Neural progenitor cell (in vitro differentiated cells): ENCODE data around the gene RSPO4. TPM values are rescaled to one million over a fixed set of nuclear protein-coding genes. Genes with fewer than 3 reads are reported as not detected.

ENCODE experiments used
- DNase-seq: peaks from one replicate; pipeline ENCODE4 v3.0.0-alpha.2; 2016; ENCODE audit warnings: low spot score
- H2AFZ ChIP-seq: fragments of 200-600 bp; sonication (generic); replicated peaks from 2 replicates; pipeline ENCODE4 v1.6.1; 2016; ENCODE audit warnings: antibody characterized with exemption
- H3F3A ChIP-seq: fragments of 200-600 bp; sonication (generic); 2 replicates; pipeline ENCODE4 v1.6.1; 2016; ENCODE audit warnings: antibody characterized with exemption, low read depth
- H3K27ac ChIP-seq: fragments of 200-600 bp; sonication (generic); 2 replicates; pipeline ENCODE4 v1.5.1; 2016; ENCODE audit warnings: mild to moderate bottlenecking
- H3K27me3 ChIP-seq: fragments of 200-600 bp; sonication (generic); 2 replicates; pipeline ENCODE4 v1.6.1; 2016; ENCODE audit warnings: mild to moderate bottlenecking, moderate library complexity
- H3K36me3 ChIP-seq: fragments of 200-600 bp; sonication (generic); 2 replicates; pipeline ENCODE4 v1.5.1; 2016
- H3K4me1 ChIP-seq: fragments of 200-600 bp; sonication (generic); 2 replicates; pipeline ENCODE4 v1.6.1; 2016; ENCODE audit warnings: mixed run types
- H3K4me2 ChIP-seq: fragments of 200-600 bp; sonication (generic); 2 replicates; pipeline ENCODE4 v1.6.1; 2016
- H3K4me3 ChIP-seq: fragments of 200-600 bp; sonication (generic); 2 replicates; pipeline ENCODE4 v1.5.1; 2016
- H3K79me2 ChIP-seq: fragments of 200-600 bp; sonication (generic); 2 replicates; pipeline ENCODE4 v1.6.1; 2016; ENCODE audit warnings: low read depth
- H3K9ac ChIP-seq: fragments of 200-600 bp; sonication (generic); 2 replicates; pipeline ENCODE4 v1.6.1; 2016
- H3K9me3 ChIP-seq: fragments of 200-600 bp; sonication (generic); 2 replicates; pipeline ENCODE4 v1.5.1; 2016; ENCODE audit warnings: low read depth
- H4K20me1 ChIP-seq: fragments of 200-600 bp; sonication (generic); 2 replicates; pipeline ENCODE4 v1.6.1; 2016; ENCODE audit warnings: low read depth
- H3K27ac Mint-ChIP-seq: 3 replicates; pipeline ENCODE4 v1.8.0; 2021; ENCODE audit warnings: mixed read lengths
- H3K27me3 Mint-ChIP-seq: 2 replicates; pipeline ENCODE4 v1.8.0; 2022; ENCODE audit warnings: low read depth, mild to moderate bottlenecking, inconsistent platforms, moderate library complexity, mixed read lengths; ENCODE audit not compliant: insufficient read depth
- H3K36me3 Mint-ChIP-seq: 3 replicates; pipeline ENCODE4 v1.8.0; 2021; ENCODE audit warnings: mixed read lengths
- H3K4me1 Mint-ChIP-seq: 3 replicates; pipeline ENCODE4 v1.8.0; 2021; ENCODE audit warnings: mixed read lengths
- H3K4me3 Mint-ChIP-seq: 3 replicates; pipeline ENCODE4 v1.8.0; 2021; ENCODE audit warnings: mild to moderate bottlenecking, moderate library complexity, mixed read lengths
- H3K9me3 Mint-ChIP-seq: 3 replicates; pipeline ENCODE4 v1.8.0; 2020; ENCODE audit warnings: mixed read lengths
- EZH2 ChIP-seq: fragments of 200-600 bp; sonication (generic); IDR thresholded peaks from 2 replicates; pipeline ENCODE4 v1.6.1; 2017; ENCODE audit warnings: antibody characterized with exemption, mild to moderate bottlenecking, moderate library complexity
- EZH2phosphoT487 ChIP-seq: fragments of 200-600 bp; sonication (generic); IDR thresholded peaks from 2 replicates; pipeline ENCODE4 v1.6.1; 2017; ENCODE audit warnings: antibody characterized with exemption
- total RNA-seq: library from RNA; depleted of rRNA; stranded (reverse); fragments of >200 nt; gene quantifications from 2 replicates; pipeline ENCODE4 v1.2.3, GENCODE V29; 2015; ENCODE audit warnings: low replicate concordance
- TF ChIP-seq, protein P1 (sequence below): fragments of 200-600 bp; sonication (generic); IDR thresholded peaks from 2 replicates; pipeline ENCODE4 v1.5.1; 2017; ENCODE audit warnings: antibody characterized with exemption, mild to moderate bottlenecking

The RSPO4 gene
- total RNA-seq, 1 donor from 2014 or later: 0.26 TPM

DNA sequence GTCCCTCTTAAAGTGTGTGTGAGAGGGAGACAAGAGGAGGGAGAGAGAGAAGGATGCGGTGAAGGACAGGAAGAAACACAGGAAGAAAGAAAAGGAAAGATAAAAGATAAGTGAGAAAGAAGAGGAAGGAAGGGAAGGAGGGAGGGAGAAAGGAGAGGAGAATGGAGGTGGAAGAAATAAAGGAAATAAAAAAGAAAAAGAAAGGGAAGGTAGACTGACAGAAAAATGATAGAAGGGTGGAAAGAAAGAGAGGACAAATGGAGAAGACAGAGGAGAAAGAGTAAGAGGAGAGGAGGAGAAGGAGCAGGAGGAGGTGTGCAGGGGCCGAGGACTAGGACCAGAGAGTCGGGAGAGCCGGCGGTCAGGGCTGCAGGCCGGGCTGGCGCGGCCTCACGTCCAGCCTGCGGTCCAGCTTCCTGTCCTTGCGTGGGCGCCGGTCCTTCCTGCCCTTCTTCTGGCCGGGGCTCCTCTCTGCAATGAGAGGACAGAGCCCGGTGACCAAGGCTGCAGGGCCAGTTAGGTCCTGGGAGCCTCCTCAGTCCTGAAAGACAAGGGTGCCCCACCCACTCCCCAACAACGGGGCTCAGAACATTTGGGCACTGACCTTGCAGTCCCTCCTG, 42.0 kb downstream of the RSPO4 start:
- no peak overlapping the region for H2AFZ ChIP-seq
- H3K27me3 Mint-ChIP-seq: peaks cover 13% of the 10 kb centered on the region
- H3K36me3 ChIP-seq: no peaks in the 10 kb centered on the region
- no peak overlapping the region for H3K4me3 ChIP-seq
- no peak overlapping the region for H3K9ac ChIP-seq
- no peaks in the 10 kb centered on the region for H4K20me1 ChIP-seq
- no peaks in the 10 kb centered on the region for H3K9me3 Mint-ChIP-seq
- H3K4me1 Mint-ChIP-seq: no peaks in the 10 kb centered on the region
- no peak overlapping the region for H3K27ac Mint-ChIP-seq
- H3K36me3 Mint-ChIP-seq: no peaks in the 10 kb centered on the region
- no peak overlapping the region for H3K27ac ChIP-seq
- TF ChIP-seq, protein P1, sequence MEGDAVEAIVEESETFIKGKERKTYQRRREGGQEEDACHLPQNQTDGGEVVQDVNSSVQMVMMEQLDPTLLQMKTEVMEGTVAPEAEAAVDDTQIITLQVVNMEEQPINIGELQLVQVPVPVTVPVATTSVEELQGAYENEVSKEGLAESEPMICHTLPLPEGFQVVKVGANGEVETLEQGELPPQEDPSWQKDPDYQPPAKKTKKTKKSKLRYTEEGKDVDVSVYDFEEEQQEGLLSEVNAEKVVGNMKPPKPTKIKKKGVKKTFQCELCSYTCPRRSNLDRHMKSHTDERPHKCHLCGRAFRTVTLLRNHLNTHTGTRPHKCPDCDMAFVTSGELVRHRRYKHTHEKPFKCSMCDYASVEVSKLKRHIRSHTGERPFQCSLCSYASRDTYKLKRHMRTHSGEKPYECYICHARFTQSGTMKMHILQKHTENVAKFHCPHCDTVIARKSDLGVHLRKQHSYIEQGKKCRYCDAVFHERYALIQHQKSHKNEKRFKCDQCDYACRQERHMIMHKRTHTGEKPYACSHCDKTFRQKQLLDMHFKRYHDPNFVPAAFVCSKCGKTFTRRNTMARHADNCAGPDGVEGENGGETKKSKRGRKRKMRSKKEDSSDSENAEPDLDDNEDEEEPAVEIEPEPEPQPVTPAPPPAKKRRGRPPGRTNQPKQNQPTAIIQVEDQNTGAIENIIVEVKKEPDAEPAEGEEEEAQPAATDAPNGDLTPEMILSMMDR: no peak
- TF ChIP-seq EZH2 (no peak), EZH2phosphoT487 (no peak)
- H3K4me1 ChIP-seq: no peaks in the 10 kb centered on the region
- no peaks in the 10 kb centered on the region for H3K79me2 ChIP-seq
- H3F3A ChIP-seq: no peaks in the 10 kb centered on the region
- H3K9me3 ChIP-seq: no peaks in the 10 kb centered on the region
- no peak overlapping the region for H3K4me2 ChIP-seq
- DNase-seq: no peak
- no peak overlapping the region for H3K4me3 Mint-ChIP-seq
- H3K27me3 ChIP-seq: no peaks in the 10 kb centered on the region

DNA sequence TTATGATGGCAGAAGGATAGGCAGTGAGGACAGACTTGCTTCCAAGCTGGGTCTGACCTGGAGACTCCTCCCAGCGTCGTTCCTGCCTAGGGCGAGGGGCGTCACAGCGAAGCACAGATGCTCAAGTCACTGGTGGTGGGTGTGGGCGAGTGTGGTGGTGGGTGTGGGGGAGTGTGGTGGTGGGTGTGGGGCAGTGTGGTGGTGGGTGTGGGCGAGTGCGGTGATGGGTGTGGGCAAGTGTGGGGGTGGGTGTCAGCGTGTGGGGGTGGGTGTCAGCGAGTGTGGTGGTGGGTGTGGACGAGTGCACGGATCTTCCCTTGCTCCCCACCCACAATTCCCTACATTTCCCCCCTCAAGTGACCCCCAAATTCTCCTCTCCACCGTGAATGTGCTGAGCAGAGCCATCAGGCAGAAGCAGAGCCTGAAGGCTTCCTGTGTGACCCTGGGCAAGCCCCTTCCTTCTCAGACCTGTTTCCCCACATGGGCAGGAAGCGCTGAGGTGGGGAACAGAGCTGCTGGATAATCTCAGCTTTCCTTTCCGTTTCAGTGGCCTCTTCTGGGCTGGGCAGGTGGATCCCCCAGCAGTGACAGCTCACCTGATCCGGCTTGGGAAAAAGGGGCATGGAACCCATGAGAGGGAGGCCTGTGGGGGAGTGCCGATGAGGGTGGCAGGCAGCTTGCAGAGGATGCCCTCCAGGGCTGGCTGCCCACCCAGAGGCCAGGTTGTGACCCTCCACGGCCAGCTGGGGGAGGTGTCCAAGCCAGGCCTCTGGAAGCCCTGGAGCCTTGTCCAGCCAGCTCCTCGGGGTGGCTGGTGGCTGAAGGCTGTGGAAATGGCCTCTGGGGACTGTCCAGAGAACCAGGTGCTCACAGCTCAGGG, 42.9 kb downstream of the RSPO4 start:
- Histone ChIP-seq H3K9me3 (no peaks in the 10 kb centered on the region), H3K4me3 (no peak overlapping the region), H3K4me2 (no peak overlapping the region), H3K27me3 (no peaks in the 10 kb centered on the region), H3K9ac (no peak overlapping the region), H3K27ac (no peak overlapping the region), H3K79me2 (no peaks in the 10 kb centered on the region), H3K36me3 (no peaks in the 10 kb centered on the region), H3F3A (no peaks in the 10 kb centered on the region), H2AFZ (no peak overlapping the region), H4K20me1 (no peaks in the 10 kb centered on the region), H3K4me1 (no peaks in the 10 kb centered on the region)
- peaks cover 2% of the 10 kb centered on the region for H3K9me3 Mint-ChIP-seq
- TF ChIP-seq, protein P1: no peak
- no peak for TF ChIP-seq EZH2phosphoT487
- no peak for TF ChIP-seq EZH2
- DNase-seq: peak; percentile 23
- no peak overlapping the region for H3K4me3 Mint-ChIP-seq
- peaks cover 15% of the 10 kb centered on the region for H3K27me3 Mint-ChIP-seq
- H3K4me1 Mint-ChIP-seq: no peaks in the 10 kb centered on the region
- no peaks in the 10 kb centered on the region for H3K36me3 Mint-ChIP-seq
- no peak overlapping the region for H3K27ac Mint-ChIP-seq

DNA sequence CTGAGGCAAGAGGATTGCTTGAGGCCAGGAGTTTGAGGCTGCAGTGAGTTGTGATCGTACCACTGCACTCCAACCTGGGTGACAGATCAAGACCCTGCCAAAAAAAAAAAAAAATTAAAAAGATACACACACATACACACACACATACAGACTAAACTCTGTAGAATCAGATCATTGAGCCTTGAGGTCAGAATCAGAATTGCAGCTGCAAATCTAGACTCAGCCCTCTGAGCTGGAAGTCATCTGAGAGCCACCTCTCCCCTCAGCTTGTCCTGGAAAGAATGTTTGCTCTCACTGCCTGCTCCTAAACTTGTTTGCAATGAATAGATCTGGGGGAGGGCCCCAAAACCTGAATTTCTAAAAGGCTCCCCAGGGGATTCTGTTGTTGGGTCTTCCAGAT, 44.6 kb downstream of the RSPO4 start:
- no peaks in the 10 kb centered on the region for H3K4me1 ChIP-seq
- H2AFZ ChIP-seq: no peak overlapping the region
- H3K4me3 ChIP-seq: no peak overlapping the region
- no peaks in the 10 kb centered on the region for H3K36me3 ChIP-seq
- H3K27me3 Mint-ChIP-seq: peaks cover 19% of the 10 kb centered on the region
- no peaks in the 10 kb centered on the region for H3K4me1 Mint-ChIP-seq
- H3K27ac ChIP-seq: no peak overlapping the region
- H3K9me3 ChIP-seq: no peaks in the 10 kb centered on the region
- H3K27ac Mint-ChIP-seq: no peak overlapping the region
- DNase-seq: peak; percentile 26
- H3K27me3 ChIP-seq: no peaks in the 10 kb centered on the region
- H3K4me2 ChIP-seq: no peak overlapping the region
- H3K4me3 Mint-ChIP-seq: no peak overlapping the region
- no peaks in the 10 kb centered on the region for H4K20me1 ChIP-seq
- no peaks in the 10 kb centered on the region for H3K36me3 Mint-ChIP-seq
- no peak for TF ChIP-seq EZH2phosphoT487
- no peak for TF ChIP-seq EZH2
- TF ChIP-seq, protein P1: no peak
- H3K9me3 Mint-ChIP-seq: peaks cover 2% of the 10 kb centered on the region
- H3K9ac ChIP-seq: no peak overlapping the region
- no peaks in the 10 kb centered on the region for H3F3A ChIP-seq
- H3K79me2 ChIP-seq: no peaks in the 10 kb centered on the region
